Amniotic epithelial cell (primary cell): Measurements from ENCODE around the gene PSAP.

Experiments
- DNase-seq: peaks from one replicate; pipeline ENCODE4 v3.0.0-alpha.2; 2010; ENCODE audit warnings: low read depth

PSAP gene

DNA sequence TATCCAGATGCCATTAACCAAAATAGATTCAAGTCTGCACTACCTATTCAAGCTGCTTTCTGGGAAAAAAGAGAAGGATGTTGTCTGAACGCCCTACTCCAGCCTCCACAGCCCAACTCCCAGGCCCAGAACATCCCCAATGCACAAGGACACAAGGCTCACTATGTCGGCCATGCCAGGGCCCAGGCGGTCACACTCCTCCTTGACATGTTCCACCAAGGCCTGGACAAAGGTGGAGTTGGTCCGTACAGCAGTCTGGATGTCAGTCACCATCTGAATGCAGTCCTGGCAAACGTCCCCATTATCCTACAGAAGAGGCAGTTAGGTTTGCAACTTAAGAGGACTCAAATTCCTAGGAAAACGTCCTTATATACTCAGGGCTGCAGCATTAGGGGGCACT is 23.2 kb downstream of the PSAP start:
- DNase-seq = no peak

DNA sequence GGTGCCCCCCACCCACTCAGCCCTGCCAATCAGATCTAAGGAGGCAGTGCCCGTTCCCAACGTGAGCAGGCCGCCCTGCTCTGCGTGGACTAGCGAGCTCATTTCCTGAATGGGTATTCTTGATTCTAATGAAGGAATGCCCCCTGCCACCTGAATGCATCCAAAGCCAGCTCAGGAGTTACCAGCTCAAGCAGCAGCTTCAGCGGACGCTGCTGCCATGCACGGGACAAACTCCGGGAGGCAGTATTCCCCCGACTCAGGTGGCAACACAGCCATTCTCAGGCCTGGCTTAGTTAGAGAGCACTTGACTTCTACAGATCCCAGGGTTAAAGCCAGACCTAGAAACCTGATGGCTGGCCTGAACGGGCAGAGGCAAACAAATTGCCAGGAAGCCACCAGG is 25.8 kb downstream of the PSAP start:
- DNase-seq = no peak

DNA sequence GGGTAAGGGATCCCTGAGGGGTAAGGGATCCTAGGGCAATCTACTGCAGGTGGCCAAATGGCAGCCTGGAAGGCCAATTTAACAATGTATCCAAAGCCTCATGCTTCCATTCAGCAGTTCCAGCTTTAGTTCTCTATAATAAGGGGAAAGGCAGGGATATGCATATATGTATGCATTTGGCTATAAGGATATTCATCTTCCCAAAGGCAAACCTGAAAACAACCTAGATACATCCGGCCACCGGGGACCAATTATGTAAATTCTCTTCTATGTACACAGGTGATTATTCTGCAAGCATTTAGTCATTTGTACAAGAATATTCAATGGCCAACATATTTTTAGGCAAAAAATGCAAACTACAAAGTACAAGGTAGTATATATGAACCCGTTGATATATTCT is 26.7 kb downstream of the PSAP start:
- DNase-seq = no peak

- DNase-seq = no peak
Measured at GRCh38 chr10:71823356-71823755, 27.7 kb downstream of the PSAP start.

GRCh38 chr10:71821909-71822763 is 28.9 kb downstream of the PSAP start:
- peak; percentile 48 for DNase-seq

DNA sequence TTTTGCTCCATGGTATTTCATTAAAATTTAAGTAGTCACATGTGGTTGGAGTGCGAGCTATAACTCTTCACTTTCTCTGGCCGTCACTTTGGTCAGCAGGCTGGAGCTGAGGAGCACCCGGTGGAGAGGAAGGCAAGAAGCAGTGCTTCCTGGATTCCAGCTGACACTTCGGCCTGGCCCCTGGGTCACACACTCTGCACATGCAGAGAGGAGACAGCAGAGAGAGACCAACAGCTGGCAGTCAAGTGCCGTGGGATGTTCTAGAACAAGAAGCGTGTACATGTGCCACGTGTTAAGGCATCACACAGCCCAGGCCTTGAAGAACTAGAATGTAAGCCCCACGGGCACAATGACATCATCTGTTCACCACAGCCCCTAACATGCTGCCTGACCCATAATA is 30.1 kb downstream of the PSAP start:
- no peak for DNase-seq

- no peak for DNase-seq
Measured at GRCh38 chr10:71819985-71820384, 31.1 kb downstream of the PSAP start.

DNA sequence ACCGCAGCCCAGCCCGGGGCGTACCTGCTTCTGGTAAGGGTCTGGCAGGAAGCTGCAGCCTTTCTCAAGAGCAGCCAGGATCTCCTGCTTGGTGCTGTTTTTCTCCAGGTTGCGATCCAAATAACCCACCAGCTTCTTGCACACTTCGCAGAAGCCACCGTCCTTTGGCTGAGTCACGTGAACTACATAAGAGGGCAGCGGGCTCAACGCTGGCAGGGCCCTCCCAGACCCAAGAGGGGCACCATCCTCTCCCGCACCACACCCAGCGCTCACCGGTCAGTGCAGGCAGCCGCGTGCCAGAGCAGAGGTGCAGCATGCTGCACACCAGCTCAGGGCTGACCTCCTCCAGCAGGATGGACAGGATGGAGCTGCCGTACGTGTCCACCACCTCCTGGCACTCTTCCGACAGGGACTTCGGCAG is 31.6 kb downstream of the PSAP start:
- DNase-seq = no peak

DNA sequence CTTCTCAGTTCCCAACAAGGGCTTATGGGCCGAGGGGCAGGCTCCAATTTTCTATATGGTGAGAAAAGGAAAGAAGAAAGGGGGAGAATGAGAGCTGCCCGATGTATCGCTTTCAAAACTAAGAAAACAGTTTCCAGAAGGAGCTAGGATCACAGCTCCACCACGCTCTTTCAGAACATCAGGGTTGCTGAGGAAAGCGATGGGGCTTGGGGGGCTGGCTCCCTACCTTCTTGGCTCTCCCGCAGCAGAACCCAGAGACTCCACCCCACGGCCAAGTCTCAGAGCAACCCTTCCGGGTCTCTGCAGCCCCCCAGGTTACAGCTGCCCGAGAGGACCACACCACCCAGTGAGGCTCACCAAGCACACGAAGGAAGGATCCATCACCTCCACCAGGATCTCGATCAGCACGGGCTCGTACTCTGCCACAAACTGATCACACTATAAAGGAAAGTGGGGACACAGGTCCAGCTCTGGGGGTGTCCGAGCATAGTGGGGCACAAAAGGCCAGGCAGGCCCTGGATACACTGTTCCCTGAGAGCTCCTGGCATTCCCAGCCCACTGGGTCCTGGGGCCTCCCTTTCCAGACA is 32.3 kb downstream of the PSAP start:
- no peak for DNase-seq

- DNase-seq = no peak
Measured at GRCh38 chr10:71817831-71818655, 33.0 kb downstream of the PSAP start.

GRCh38 chr10:71816936-71817618 is 34.0 kb downstream of the PSAP start:
- no peak for DNase-seq

GRCh38 chr10:71816421-71816851 is 34.6 kb downstream of the PSAP start:
- no peak for DNase-seq

DNA sequence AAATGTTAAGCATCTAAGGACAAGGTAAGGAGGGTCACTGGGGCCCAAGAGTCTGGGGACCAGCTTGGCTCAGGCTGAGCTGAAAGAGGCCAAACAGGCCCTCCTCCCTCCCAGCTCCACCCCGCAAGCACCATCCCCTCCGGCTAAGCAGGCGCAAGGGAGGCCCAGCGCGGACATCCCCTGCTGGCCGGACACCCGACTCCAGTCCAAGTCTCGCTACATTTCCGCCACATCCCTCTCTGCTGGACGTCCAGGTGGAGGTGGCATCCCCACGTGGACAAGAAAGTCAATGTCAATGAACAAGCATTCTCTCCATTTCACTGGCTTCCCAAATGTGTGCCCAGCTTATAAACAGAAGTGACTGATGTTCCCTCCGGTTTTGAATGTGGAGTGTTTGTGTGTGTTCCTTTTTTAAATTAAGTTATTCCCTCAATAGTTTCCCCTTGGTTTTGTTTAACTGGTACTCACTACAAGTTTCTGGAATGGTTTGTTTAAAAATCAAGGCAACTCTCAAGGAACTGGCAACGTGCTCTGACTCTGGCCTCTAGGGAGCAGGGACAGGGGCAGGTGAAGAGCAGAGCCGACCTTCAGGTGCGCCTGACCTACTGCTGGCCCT is 35.4 kb downstream of the PSAP start:
- no peak for DNase-seq

GRCh38 chr10:71814922-71815411 is 36.1 kb downstream of the PSAP start:
- no peak for DNase-seq

DNA sequence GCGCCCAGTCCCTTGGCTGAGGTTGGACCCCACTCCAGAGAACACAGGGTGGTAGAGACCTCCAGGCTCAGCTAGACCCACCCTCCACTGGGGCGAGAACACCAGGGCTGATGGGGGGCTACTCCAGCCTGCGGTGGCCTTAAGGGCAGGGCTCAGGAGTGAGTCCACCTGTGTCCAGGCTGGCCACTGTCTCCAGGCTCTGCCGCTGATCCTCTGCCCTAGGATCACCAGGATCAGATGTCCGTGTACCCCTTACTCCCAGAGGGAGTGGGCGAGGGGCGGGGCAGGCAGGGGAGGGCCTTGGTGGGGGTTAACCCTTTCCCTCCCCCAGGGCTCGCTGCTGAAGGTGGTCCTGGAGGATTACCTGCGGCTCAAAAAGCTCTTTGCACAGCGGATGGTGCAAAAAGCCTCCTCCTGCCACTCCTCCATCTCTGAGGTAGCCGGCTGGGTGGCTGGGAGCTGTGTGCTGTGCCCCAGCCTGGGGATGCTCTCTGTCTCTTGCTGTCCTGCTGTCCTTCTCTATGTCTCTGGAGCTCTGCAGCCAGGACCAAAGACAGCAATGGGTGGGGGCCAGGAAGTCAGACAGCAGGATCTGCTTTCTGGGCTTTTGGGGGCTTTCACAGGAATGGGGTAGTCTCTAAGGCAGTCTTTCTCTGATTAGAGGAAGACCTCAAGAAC is 38.0 kb downstream of the PSAP start:
- no peak for DNase-seq

- DNase-seq = peak; percentile 33
Measured at GRCh38 chr10:71812016-71812912, 38.8 kb downstream of the PSAP start.

DNA sequence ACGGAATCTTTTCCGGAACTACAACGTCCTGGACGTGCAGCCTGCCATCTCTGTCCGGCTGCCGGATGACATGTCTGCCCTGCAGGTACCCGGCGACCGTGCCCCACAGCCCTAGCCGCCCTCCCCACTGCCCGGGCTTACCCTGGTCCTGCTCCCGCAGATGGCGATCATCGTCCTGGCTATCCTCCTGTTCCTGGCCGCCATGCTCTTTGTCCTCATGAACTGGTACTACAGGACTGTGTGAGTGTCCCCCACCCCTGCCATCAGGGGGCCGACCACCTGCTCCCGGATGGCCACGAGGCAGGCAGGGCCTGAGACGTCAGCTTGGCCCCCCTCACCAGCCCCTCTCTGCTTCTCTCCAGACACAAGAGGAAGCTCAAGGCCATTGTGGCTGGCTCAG is 39.7 kb downstream of the PSAP start:
- DNase-seq = no peak

DNA sequence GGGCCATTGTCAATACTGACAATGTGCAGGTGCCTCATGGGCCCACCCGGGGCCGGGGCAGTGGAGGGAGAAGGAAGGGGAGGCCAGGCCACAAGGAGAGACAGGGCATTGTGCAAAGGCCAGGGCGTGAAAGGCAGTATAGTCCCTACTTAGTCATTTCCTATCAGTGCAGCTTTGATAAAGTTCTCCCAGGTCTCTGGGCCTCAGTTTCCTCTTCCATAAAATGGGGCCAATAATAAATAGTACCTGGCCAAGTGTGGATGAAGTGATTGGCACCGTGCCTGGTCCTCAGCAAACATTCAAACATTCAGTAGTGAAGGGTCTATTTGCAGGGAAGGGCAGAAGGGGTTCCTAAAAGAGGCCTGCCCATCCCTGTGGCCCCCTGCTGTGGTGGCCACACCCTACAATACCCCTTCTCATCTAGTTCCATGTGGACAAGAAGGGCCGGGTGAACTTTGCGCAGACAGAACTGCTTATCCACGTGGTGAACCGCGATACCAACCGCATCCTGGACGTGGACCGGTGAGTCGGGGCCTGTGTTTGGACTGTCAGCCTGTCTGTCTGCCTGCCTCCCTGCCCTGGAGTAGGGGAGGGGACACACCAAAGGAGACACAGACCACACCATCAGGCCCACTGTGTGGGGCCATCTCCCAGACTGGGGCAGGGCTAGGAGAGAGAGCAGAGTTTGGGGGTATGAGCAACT is 40.9 kb downstream of the PSAP start:
- no peak for DNase-seq

- DNase-seq = no peak
Measured at GRCh38 chr10:71809628-71810027, 41.4 kb downstream of the PSAP start.
